ENCODE measurements around the gene CRK. TPM values are rescaled to one million over a fixed set of nuclear protein-coding genes. Genes with fewer than 3 reads are reported as not detected.
A peak's percentile ranks its signal among the peaks of the same experiment; 100 is the strongest.

Gene CRK
- total and polyA plus RNA-seq, 4 experiments from 2014 or later: 24.2 to 32.1 (median 27.2) TPM

GRCh38 chr17:1485423-1486376, 29.7 kb upstream of the CRK start:
- Mint-ChIP-seq H3K4me1 (peaks cover 15 to 57% (median 28%) of the 10 kb centered on the region in 4 donors), H3K27ac (peak overlapping the region in 4 of 7 donors; percentile 30 to 97 (median 64)), H3K4me3 (peak overlapping the region in 5 of 8 donors; percentile 84 to 91 (median 87)), H3K36me3 (peaks cover 10 to 24% of the 10 kb centered on the region in 2 donors), H3K9me3 (peaks cover 0 to 4% (median 0%) of the 10 kb centered on the region in 8 donors), H3K27me3 (no peaks in the 10 kb centered on the region)
- no peaks in the 10 kb centered on the region for H3K9me3 ChIP-seq (ENCODE audit: control insufficient read depth in 1 of 2, low read length in 2 of 2)
- ChIA-PET POLR2A (ENCODE audit: partially characterized antibody) (interaction anchor here (0.8 to 5.4 kb wide), 13 partner anchors 22 to 120 kb away, joined by 3 to 56 read pairs (median 5); partner anchors contain the start of genes CRK and INPP5K), CTCF (ENCODE audit: partially characterized antibody) (interaction anchor here (0.9 kb wide), 1 partner anchor 124 kb away, joined by 3 read pairs; no protein-coding TSS in a partner anchor)
- H3K4me3 ChIP-seq (ENCODE audit: low read length in 2 of 2): peak overlapping the region; percentile 19 to 52
- H3K27me3 ChIP-seq (ENCODE audit: insufficient read depth, low read length): no peaks in the 10 kb centered on the region
- peaks cover 38% of the 10 kb centered on the region for H3K4me1 ChIP-seq (ENCODE audit: insufficient read depth, low read length)
- peak overlapping the region; percentile 72 for H3K27ac ChIP-seq (ENCODE audit: low read depth, low read length)
- intact Hi-C loops (cut with micrococcal nuclease): no loop called here
- peaks cover 3% of the 10 kb centered on the region for H3K36me3 ChIP-seq (ENCODE audit: insufficient read depth, low read length)
- DNase-seq: peak; percentile 59 to 83 (median 59)

DNA sequence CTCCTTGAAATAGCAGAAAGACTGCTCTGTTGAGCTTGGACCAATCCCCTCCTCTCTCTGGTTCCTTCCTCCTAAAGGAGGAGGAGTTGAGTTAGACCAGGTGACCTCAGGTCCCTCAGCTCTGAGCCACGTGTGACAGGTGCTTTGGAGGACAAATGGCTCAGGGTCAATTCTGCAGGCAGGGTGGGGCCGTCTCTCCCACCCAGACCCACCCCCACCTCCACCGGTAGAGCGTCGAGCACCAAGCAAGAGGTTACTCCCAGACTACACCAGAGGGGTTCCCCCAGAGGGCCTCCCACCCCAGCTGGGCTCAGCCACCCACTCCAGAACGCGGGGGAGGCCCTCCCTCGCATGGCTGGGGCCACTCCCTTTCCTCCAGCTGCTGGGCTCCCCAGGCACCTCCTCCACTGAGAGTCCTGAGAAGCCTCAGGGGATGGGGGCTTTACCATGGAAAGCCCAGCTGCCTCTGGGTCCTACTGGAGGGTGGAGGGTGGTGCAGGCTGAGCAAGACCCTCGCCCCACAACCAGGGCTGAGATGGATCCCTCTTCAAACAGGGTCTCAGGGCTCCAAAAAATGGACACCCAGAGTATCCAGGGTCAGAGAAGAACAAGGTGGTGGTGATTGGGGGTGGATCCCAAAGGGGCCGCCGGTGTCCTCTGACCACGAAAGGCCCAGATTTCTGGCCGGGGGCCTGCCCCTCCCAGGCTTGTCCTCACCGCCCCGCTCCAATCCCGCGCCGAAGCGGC, 28.8 kb upstream of the CRK start:
- H3K4me3 ChIP-seq (ENCODE audit: low read length in 2 of 2): peak overlapping the region; percentile 19 to 52
- H3K27me3 ChIP-seq (ENCODE audit: insufficient read depth, low read length): no peaks in the 10 kb centered on the region
- Mint-ChIP-seq H3K27me3 (no peaks in the 10 kb centered on the region), H3K4me1 (peaks cover 12 to 48% (median 22%) of the 10 kb centered on the region in 4 donors), H3K9me3 (no peaks in the 10 kb centered on the region), H3K36me3 (peaks cover 10 to 25% of the 10 kb centered on the region in 2 donors), H3K4me3 (peak overlapping the region; percentile 84 to 88 (median 85)), H3K27ac (peak overlapping the region; percentile 85 to 96 (median 92))
- H3K36me3 ChIP-seq (ENCODE audit: insufficient read depth, low read length): peaks cover 3% of the 10 kb centered on the region
- DNase-seq: peak; percentile 48 to 83 (median 57)
- intact Hi-C loops (cut with micrococcal nuclease): no loop called here
- H3K27ac ChIP-seq (ENCODE audit: low read depth, low read length): peak overlapping the region; percentile 69
- ChIA-PET CTCF (ENCODE audit: partially characterized antibody) (interaction anchor here (0.8 to 0.9 kb wide), 2 partner anchors 32 to 123 kb away, joined by 3 read pairs; partner anchors contain the start of gene INPP5K), POLR2A (ENCODE audit: partially characterized antibody) (interaction anchor here (0.8 to 2.2 kb wide), 8 partner anchors 21 to 34 kb away, joined by 3 to 7 read pairs (median 5); partner anchors contain the start of genes CRK and INPP5K)
- H3K4me1 ChIP-seq (ENCODE audit: insufficient read depth, low read length): peaks cover 32% of the 10 kb centered on the region
- no peaks in the 10 kb centered on the region for H3K9me3 ChIP-seq (ENCODE audit: control insufficient read depth in 1 of 2, low read length in 2 of 2)

- intact Hi-C loops (cut with micrococcal nuclease): no loop called here
- H3K27ac ChIP-seq (ENCODE audit: low read depth, low read length): peak overlapping the region; percentile 40
- H3K27me3 ChIP-seq (ENCODE audit: insufficient read depth, low read length): no peaks in the 10 kb centered on the region
- no peaks in the 10 kb centered on the region for H3K9me3 Mint-ChIP-seq
- peaks cover 3% of the 10 kb centered on the region for H3K36me3 ChIP-seq (ENCODE audit: insufficient read depth, low read length)
- H3K4me3 ChIP-seq (ENCODE audit: low read length in 2 of 2): no peak overlapping the region
- peak overlapping the region in 4 of 7 donors; percentile 70 to 96 (median 90) for H3K27ac Mint-ChIP-seq
- H3K9me3 ChIP-seq (ENCODE audit: control insufficient read depth in 1 of 2, low read length in 2 of 2): no peaks in the 10 kb centered on the region
- ChIA-PET CTCF (ENCODE audit: partially characterized antibody) (interaction anchor here (0.8 kb wide), 1 partner anchor 33 kb away, joined by 3 read pairs; the partner anchor contains the start of gene INPP5K), POLR2A (ENCODE audit: partially characterized antibody) (interaction anchor here (1.0 to 2.2 kb wide), 3 partner anchors 24 to 28 kb away, joined by 3 to 6 read pairs (median 5); partner anchors contain the start of gene CRK)
- H3K4me1 ChIP-seq (ENCODE audit: insufficient read depth, low read length): peaks cover 29% of the 10 kb centered on the region
- H3K4me1 Mint-ChIP-seq: peaks cover 12 to 46% (median 20%) of the 10 kb centered on the region in 4 donors
- peak overlapping the region in 7 of 8 donors; percentile 54 to 88 (median 82) for H3K4me3 Mint-ChIP-seq
- H3K36me3 Mint-ChIP-seq: peaks cover 10 to 28% of the 10 kb centered on the region in 2 donors
- H3K27me3 Mint-ChIP-seq: no peaks in the 10 kb centered on the region
- DNase-seq: no peak
Observed at GRCh38 chr17:1484060-1484535, 28.1 kb upstream of the CRK start.

- Histone ChIP-seq H3K4me1 (ENCODE audit: insufficient read depth, low read length) (peaks cover 20% of the 10 kb centered on the region), H3K27ac (ENCODE audit: low read depth, low read length) (no peak overlapping the region), H3K9me3 (ENCODE audit: control insufficient read depth in 1 of 2, low read length in 2 of 2) (no peaks in the 10 kb centered on the region), H3K27me3 (ENCODE audit: insufficient read depth, low read length) (no peaks in the 10 kb centered on the region), H3K4me3 (ENCODE audit: low read length in 2 of 2) (no peak overlapping the region), H3K36me3 (ENCODE audit: insufficient read depth, low read length) (peaks cover 5% of the 10 kb centered on the region)
- DNase-seq: no peak
- intact Hi-C loops (cut with micrococcal nuclease): no loop called here
- H3K27ac Mint-ChIP-seq: peak overlapping the region in 1 of 7 donors; percentile 96
- CTCF ChIA-PET (ENCODE audit: partially characterized antibody): no interaction called here
- H3K9me3 Mint-ChIP-seq: no peaks in the 10 kb centered on the region
- H3K36me3 Mint-ChIP-seq: peaks cover 13 to 32% of the 10 kb centered on the region in 2 donors
- H3K4me1 Mint-ChIP-seq: peaks cover 10 to 35% (median 14%) of the 10 kb centered on the region in 4 donors
- peak overlapping the region in 1 of 8 donors; percentile 36 for H3K4me3 Mint-ChIP-seq
- POLR2A ChIA-PET (ENCODE audit: partially characterized antibody): no interaction called here
- no peaks in the 10 kb centered on the region for H3K27me3 Mint-ChIP-seq
Observed at GRCh38 chr17:1482680-1483079, 26.6 kb upstream of the CRK start.

DNA sequence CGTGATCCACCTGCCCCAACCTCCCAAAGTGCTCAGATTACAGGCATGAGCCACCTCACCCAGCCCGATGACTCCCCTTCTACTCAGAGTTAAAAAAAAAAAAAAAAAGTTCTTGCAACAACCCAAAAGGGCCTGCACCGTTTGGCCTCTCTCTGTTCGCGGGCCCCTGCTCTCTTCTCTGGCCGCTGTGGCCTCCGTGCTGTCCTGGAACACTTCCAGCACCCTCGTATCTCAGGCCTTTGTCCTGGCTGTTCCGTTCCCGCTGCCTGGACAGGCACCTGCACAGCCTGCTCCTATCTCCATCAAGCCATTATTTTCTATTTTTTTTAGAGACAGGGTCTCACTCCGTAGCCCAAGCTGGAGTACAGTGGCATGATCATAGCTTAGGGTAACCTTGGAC, 25.7 kb upstream of the CRK start:
- no peaks in the 10 kb centered on the region for H3K27me3 Mint-ChIP-seq
- H3K9me3 ChIP-seq (ENCODE audit: control insufficient read depth in 1 of 2, low read length in 2 of 2): no peaks in the 10 kb centered on the region
- H3K4me3 Mint-ChIP-seq: no peak overlapping the region
- no peaks in the 10 kb centered on the region for H3K27me3 ChIP-seq (ENCODE audit: insufficient read depth, low read length)
- peaks cover 7% of the 10 kb centered on the region for H3K36me3 ChIP-seq (ENCODE audit: insufficient read depth, low read length)
- peaks cover 13 to 28% of the 10 kb centered on the region in 2 donors for H3K36me3 Mint-ChIP-seq
- DNase-seq: no peak
- peaks cover 6 to 29% (median 10%) of the 10 kb centered on the region in 4 donors for H3K4me1 Mint-ChIP-seq
- no peak overlapping the region for H3K4me3 ChIP-seq (ENCODE audit: low read length in 2 of 2)
- H3K27ac ChIP-seq (ENCODE audit: low read depth, low read length): no peak overlapping the region
- intact Hi-C loops (cut with micrococcal nuclease): no loop called here
- H3K9me3 Mint-ChIP-seq: no peaks in the 10 kb centered on the region
- ChIA-PET POLR2A (ENCODE audit: partially characterized antibody) (interaction anchor here (1.4 kb wide), 1 partner anchor 81 kb away, joined by 3 read pairs; the partner anchor contains the start of gene YWHAE), CTCF (ENCODE audit: partially characterized antibody) (interaction anchor here (1.2 kb wide), 1 partner anchor 117 kb away, joined by 5 read pairs; no protein-coding TSS in a partner anchor)
- H3K27ac Mint-ChIP-seq: peak overlapping the region in 4 of 7 donors; percentile 7 to 66 (median 31)
- H3K4me1 ChIP-seq (ENCODE audit: insufficient read depth, low read length): peaks cover 11% of the 10 kb centered on the region

- peaks cover 13 to 30% of the 10 kb centered on the region in 2 donors for H3K36me3 Mint-ChIP-seq
- H3K4me3 Mint-ChIP-seq: no peak overlapping the region
- DNase-seq: no peak
- intact Hi-C loops (cut with micrococcal nuclease): no loop called here
- H3K4me1 ChIP-seq (ENCODE audit: insufficient read depth, low read length): peaks cover 4% of the 10 kb centered on the region
- H3K9me3 Mint-ChIP-seq: no peaks in the 10 kb centered on the region
- no peaks in the 10 kb centered on the region for H3K9me3 ChIP-seq (ENCODE audit: control insufficient read depth in 1 of 2, low read length in 2 of 2)
- H3K27me3 ChIP-seq (ENCODE audit: insufficient read depth, low read length): no peaks in the 10 kb centered on the region
- H3K4me3 ChIP-seq (ENCODE audit: low read length in 2 of 2): no peak overlapping the region
- POLR2A ChIA-PET (ENCODE audit: partially characterized antibody): interaction anchor here (1.4 kb wide), 1 partner anchor 81 kb away, joined by 3 read pairs; the partner anchor contains the start of gene YWHAE
- CTCF ChIA-PET (ENCODE audit: partially characterized antibody): interaction anchor here (1.2 kb wide), 1 partner anchor 116 kb away, joined by 5 read pairs; no protein-coding TSS in a partner anchor
- H3K27ac ChIP-seq (ENCODE audit: low read depth, low read length): no peak overlapping the region
- peak overlapping the region in 2 of 7 donors; percentile 27 to 60 for H3K27ac Mint-ChIP-seq
- H3K4me1 Mint-ChIP-seq: peaks cover 6 to 24% (median 7%) of the 10 kb centered on the region in 4 donors
- H3K27me3 Mint-ChIP-seq: no peaks in the 10 kb centered on the region
- peaks cover 7% of the 10 kb centered on the region for H3K36me3 ChIP-seq (ENCODE audit: insufficient read depth, low read length)
Observed at GRCh38 chr17:1480747-1481465, 24.9 kb upstream of the CRK start.
